GM21381 (cell line): ENCODE data around the gene RHOT1.
"Not testable (repeated sequence)": the region's sequence is repeated elsewhere in the genome, so short reads cannot be mapped to it uniquely, and the experiment has no call there.

Experiments
- ATAC-seq: cut with Tn5 transposase; IDR thresholded peaks from one replicate; pipeline ENCODE4 v1.9.1; 2021; ENCODE audit warnings: mild to moderate bottlenecking, moderate library complexity; ENCODE audit not compliant: unreplicated experiment

Gene RHOT1

GRCh38 chr17:32222621-32223020 lies 80.3 kb downstream of the RHOT1 start:
- no peak for ATAC-seq

GRCh38 chr17:32223703-32224102 lies 81.4 kb downstream of the RHOT1 start:
- ATAC-seq, result no peak

GRCh38 chr17:32226886-32227285 lies 84.6 kb downstream of the RHOT1 start:
- ATAC-seq, result no peak

- no peak for ATAC-seq
Observed at GRCh38 chr17:32227910-32228309, 85.6 kb downstream of the RHOT1 start.

GRCh38 chr17:32235588-32235987 lies 93.3 kb downstream of the RHOT1 start:
- no peak for ATAC-seq

- no peak for ATAC-seq
Observed at GRCh38 chr17:32239456-32239855, 97.2 kb downstream of the RHOT1 start.

- ATAC-seq, result no peak
Observed at GRCh38 chr17:32240750-32241149, 98.4 kb downstream of the RHOT1 start.

- no peak for ATAC-seq
Observed at GRCh38 chr17:32241640-32242039, 99.3 kb downstream of the RHOT1 start.

GRCh38 chr17:32249475-32249874 lies 107.2 kb downstream of the RHOT1 start:
- ATAC-seq, result no peak

GRCh38 chr17:32253117-32253611 lies 110.9 kb downstream of the RHOT1 start:
- no peak for ATAC-seq

GRCh38 chr17:32256012-32256700 lies 113.9 kb downstream of the RHOT1 start:
- ATAC-seq, result no peak

GRCh38 chr17:32256701-32257019 lies 114.4 kb downstream of the RHOT1 start:
- no peak for ATAC-seq

GRCh38 chr17:32258383-32259140 lies 116.3 kb downstream of the RHOT1 start:
- no peak for ATAC-seq

- ATAC-seq, result no peak
Observed at GRCh38 chr17:32259586-32259985, 117.3 kb downstream of the RHOT1 start.

GRCh38 chr17:32261417-32261736 lies 119.1 kb downstream of the RHOT1 start:
- ATAC-seq, result no peak

GRCh38 chr17:32261936-32262510 lies 119.7 kb downstream of the RHOT1 start:
- ATAC-seq, result no peak

GRCh38 chr17:32263515-32263914 lies 121.2 kb downstream of the RHOT1 start:
- ATAC-seq, result not testable (repeated sequence)

- ATAC-seq, result no peak
Observed at GRCh38 chr17:32264140-32264799, 122.0 kb downstream of the RHOT1 start.

- ATAC-seq, result no peak
Observed at GRCh38 chr17:32264823-32265191, 122.5 kb downstream of the RHOT1 start.

GRCh38 chr17:32265192-32265923 lies 123.1 kb downstream of the RHOT1 start, which contains the start of gene RHBDL3:
Gene RHBDL3 (plus strand): TSS chr17:32265832. CDS start chr17:32266190, 358 bp downstream.
- no peak for ATAC-seq

GRCh38 chr17:32266051-32266388 lies 123.7 kb downstream of the RHOT1 start:
- ATAC-seq, result no peak
